K562 (cell line): ENCODE results near the gene MRPL37. TPM values are rescaled to one million over a fixed set of nuclear protein-coding genes. Genes with fewer than 3 reads are reported as not detected.

Experiments used
- polyA plus RNA-seq, 8 experiments: library from polyadenylated mRNA; depleted of rRNA in 4 of 8; stranded (reverse) in 5 of 8; unstranded in 3 of 8; fragments of >200 nt; fragmentation: Nextera tagmentation in 2 of 8; fragmentation: Illumina TruSeq in 1 of 8; extraction: Ambion mirVana in 2 of 8; extraction: Trizol in 1 of 8; gene quantifications; 2 replicates each; pipeline versions ENCODE4 v1.2.1 to v1.2.3, GENCODE V29; 2011 to 2014; ENCODE audit warnings: inconsistent platforms in 1 of 8, missing spikeins in 1 of 8
- total RNA-seq, 7 experiments: library from RNA; depleted of rRNA in 6 of 7; stranded (reverse); fragments of >200 nt in 6 of 7; fragmentation: Illumina TruSeq in 2 of 7; extraction: Trizol in 2 of 7; gene quantifications; 2 replicates each; pipeline versions ENCODE4 v1.2.1 to v1.2.3, GENCODE V29; 2011 to 2021; ENCODE audit warnings: low replicate concordance in 1 of 7

MRPL37 gene
- total and polyA plus RNA-seq, 9 of the 15 experiments (the other 6 are each of a cell fraction or from before 2014, with no cell fraction given) = 52.2 to 303 (median 180) TPM

Other genes starting within 250 kb of the MRPL37 start
- gene LDLRAD1, start 182.0 kb upstream of the MRPL37 start, total RNA-seq (2014; rRNA removed) = not detected in 2 replicates
- gene LDLRAD1, start 182.0 kb upstream of the MRPL37 start, total RNA-seq (2014; rRNA removed; fragmentation: Illumina TruSeq; extraction: Trizol) = not detected in 2 replicates
- gene LDLRAD1, start 182.0 kb upstream of the MRPL37 start, total RNA-seq (2015; rRNA removed; fragmentation: Illumina TruSeq; extraction: Trizol) = not detected in 2 replicates
- gene LDLRAD1, start 182.0 kb upstream of the MRPL37 start, total RNA-seq (2021) = not detected in 2 replicates
- not detected in 2 replicates for gene LDLRAD1, start 182.0 kb upstream of the MRPL37 start, polyA plus RNA-seq (2011; rRNA removed)
- not detected in 2 replicates for gene LDLRAD1, start 182.0 kb upstream of the MRPL37 start, polyA plus RNA-seq (2014; fragmentation: Illumina TruSeq; extraction: Trizol)
- gene LDLRAD1, start 182.0 kb upstream of the MRPL37 start, polyA plus RNA-seq (2014; fragmentation: Nextera tagmentation; extraction: Ambion mirVana) = not detected
- gene LDLRAD1, start 182.0 kb upstream of the MRPL37 start, polyA plus RNA-seq (2014; rRNA removed) = not detected in 2 replicates
- gene TMEM59, start 147.0 kb upstream of the MRPL37 start, total RNA-seq (2014; rRNA removed) = 97.2 and 122 TPM in 2 replicates
- 151 and 168 TPM in 2 replicates for gene TMEM59, start 147.0 kb upstream of the MRPL37 start, total RNA-seq (2014; rRNA removed; fragmentation: Illumina TruSeq; extraction: Trizol)
- 137 and 144 TPM in 2 replicates for gene TMEM59, start 147.0 kb upstream of the MRPL37 start, total RNA-seq (2015; rRNA removed; fragmentation: Illumina TruSeq; extraction: Trizol)
- 163 and 186 TPM in 2 replicates for gene TMEM59, start 147.0 kb upstream of the MRPL37 start, total RNA-seq (2021)
- 299 and 316 TPM in 2 replicates for gene TMEM59, start 147.0 kb upstream of the MRPL37 start, polyA plus RNA-seq (2011; rRNA removed)
- 133 and 136 TPM in 2 replicates for gene TMEM59, start 147.0 kb upstream of the MRPL37 start, polyA plus RNA-seq (2014; fragmentation: Illumina TruSeq; extraction: Trizol)
- gene TMEM59, start 147.0 kb upstream of the MRPL37 start, polyA plus RNA-seq (2014; fragmentation: Nextera tagmentation; extraction: Ambion mirVana) = 100 to 1,000 TPM; 196 to 202 TPM
- gene TMEM59, start 147.0 kb upstream of the MRPL37 start, polyA plus RNA-seq (2014; rRNA removed) = 93.1 and 127 TPM in 2 replicates
- gene TCEANC2, start 146.6 kb upstream of the MRPL37 start, total RNA-seq (2014; rRNA removed) = 3.3 and 6.2 TPM in 2 replicates
- gene TCEANC2, start 146.6 kb upstream of the MRPL37 start, total RNA-seq (2014; rRNA removed; fragmentation: Illumina TruSeq; extraction: Trizol) = 6.3 and 8.2 TPM in 2 replicates
- 4.7 and 5.6 TPM in 2 replicates for gene TCEANC2, start 146.6 kb upstream of the MRPL37 start, total RNA-seq (2015; rRNA removed; fragmentation: Illumina TruSeq; extraction: Trizol)
- 7.0 and 7.2 TPM in 2 replicates for gene TCEANC2, start 146.6 kb upstream of the MRPL37 start, total RNA-seq (2021)
- gene TCEANC2, start 146.6 kb upstream of the MRPL37 start, polyA plus RNA-seq (2011; rRNA removed) = 7.4 and 8.4 TPM in 2 replicates
- gene TCEANC2, start 146.6 kb upstream of the MRPL37 start, polyA plus RNA-seq (2014; fragmentation: Illumina TruSeq; extraction: Trizol) = 6.0 and 7.1 TPM in 2 replicates
- 10 to 100 TPM in 1 of 2 experiments, 1 to 10 TPM in 1; 9.8 to 10.2 TPM for gene TCEANC2, start 146.6 kb upstream of the MRPL37 start, polyA plus RNA-seq (2014; fragmentation: Nextera tagmentation; extraction: Ambion mirVana)
- 5.2 and 5.3 TPM in 2 replicates for gene TCEANC2, start 146.6 kb upstream of the MRPL37 start, polyA plus RNA-seq (2014; rRNA removed)
- gene CDCP2, start 47.2 kb upstream of the MRPL37 start, total RNA-seq (2014; rRNA removed) = not detected in 2 replicates
- gene CDCP2, start 47.2 kb upstream of the MRPL37 start, total RNA-seq (2014; rRNA removed; fragmentation: Illumina TruSeq; extraction: Trizol) = 0.06 TPM in 1 of 2 replicates, not detected in the other
- gene CDCP2, start 47.2 kb upstream of the MRPL37 start, total RNA-seq (2015; rRNA removed; fragmentation: Illumina TruSeq; extraction: Trizol) = not detected in 2 replicates
- gene CDCP2, start 47.2 kb upstream of the MRPL37 start, total RNA-seq (2021) = not detected in 2 replicates
- gene CDCP2, start 47.2 kb upstream of the MRPL37 start, polyA plus RNA-seq (2011; rRNA removed) = not detected in 2 replicates
- gene CDCP2, start 47.2 kb upstream of the MRPL37 start, polyA plus RNA-seq (2014; fragmentation: Illumina TruSeq; extraction: Trizol) = not detected in 2 replicates
- gene CDCP2, start 47.2 kb upstream of the MRPL37 start, polyA plus RNA-seq (2014; fragmentation: Nextera tagmentation; extraction: Ambion mirVana) = not detected
- 0.05 TPM in 1 of 2 replicates, not detected in the other for gene CDCP2, start 47.2 kb upstream of the MRPL37 start, polyA plus RNA-seq (2014; rRNA removed)
- 7.9 and 9.6 TPM in 2 replicates for gene CYB5RL, start 137 bp upstream of the MRPL37 start, total RNA-seq (2014; rRNA removed)
- 8.3 and 11.2 TPM in 2 replicates for gene CYB5RL, start 137 bp upstream of the MRPL37 start, total RNA-seq (2014; rRNA removed; fragmentation: Illumina TruSeq; extraction: Trizol)
- 10.5 and 12.7 TPM in 2 replicates for gene CYB5RL, start 137 bp upstream of the MRPL37 start, total RNA-seq (2015; rRNA removed; fragmentation: Illumina TruSeq; extraction: Trizol)
- gene CYB5RL, start 137 bp upstream of the MRPL37 start, total RNA-seq (2021) = 15.2 and 16.9 TPM in 2 replicates
- 11.3 and 12.3 TPM in 2 replicates for gene CYB5RL, start 137 bp upstream of the MRPL37 start, polyA plus RNA-seq (2011; rRNA removed)
- 14.7 and 18.0 TPM in 2 replicates for gene CYB5RL, start 137 bp upstream of the MRPL37 start, polyA plus RNA-seq (2014; fragmentation: Illumina TruSeq; extraction: Trizol)
- gene CYB5RL, start 137 bp upstream of the MRPL37 start, polyA plus RNA-seq (2014; fragmentation: Nextera tagmentation; extraction: Ambion mirVana) = 1 to 10 TPM; 8.8 to 8.9 TPM
- 9.4 and 13.3 TPM in 2 replicates for gene CYB5RL, start 137 bp upstream of the MRPL37 start, polyA plus RNA-seq (2014; rRNA removed)
- 23.8 and 36.9 TPM in 2 replicates for gene SSBP3, start 206.2 kb downstream of the MRPL37 start, total RNA-seq (2014; rRNA removed)
- gene SSBP3, start 206.2 kb downstream of the MRPL37 start, total RNA-seq (2014; rRNA removed; fragmentation: Illumina TruSeq; extraction: Trizol) = 33.8 and 44.0 TPM in 2 replicates
- 39.8 and 45.1 TPM in 2 replicates for gene SSBP3, start 206.2 kb downstream of the MRPL37 start, total RNA-seq (2015; rRNA removed; fragmentation: Illumina TruSeq; extraction: Trizol)
- 102 and 106 TPM in 2 replicates for gene SSBP3, start 206.2 kb downstream of the MRPL37 start, total RNA-seq (2021)
- 17.6 and 43.9 TPM in 2 replicates for gene SSBP3, start 206.2 kb downstream of the MRPL37 start, polyA plus RNA-seq (2011; rRNA removed)
- 107 and 108 TPM in 2 replicates for gene SSBP3, start 206.2 kb downstream of the MRPL37 start, polyA plus RNA-seq (2014; fragmentation: Illumina TruSeq; extraction: Trizol)
- gene SSBP3, start 206.2 kb downstream of the MRPL37 start, polyA plus RNA-seq (2014; fragmentation: Nextera tagmentation; extraction: Ambion mirVana) = 1 to 10 TPM; 8.7 TPM
- gene SSBP3, start 206.2 kb downstream of the MRPL37 start, polyA plus RNA-seq (2014; rRNA removed) = 51.4 and 68.8 TPM in 2 replicates